GM13976 (cell line): ENCODE measurements around the gene C16orf87.

ENCODE experiments used
- DNase-seq: peaks from one replicate; pipeline ENCODE4 v3.0.0; 2012; ENCODE audit warnings: low spot score
- CTCF ChIP-seq: IDR thresholded peaks from 2 replicates; pipeline ENCODE4 v1.5.1; 2012; ENCODE audit warnings: borderline replicate concordance, mild to moderate bottlenecking; ENCODE audit not compliant: insufficient read depth; ENCODE audit errors: extremely low read depth, missing control alignments, control extremely low read depth
- in situ Hi-C: fragments of 300-500 bp; cut with MboI; formaldehyde crosslinking; loops from one replicate; pipeline ENCODE4 v1.12.0; 2022; ENCODE audit warnings: low sequenced_read_pairs, mixed read lengths, inconsistent platforms; ENCODE audit not compliant: unreplicated experiment

The C16orf87 gene

GRCh38 chr16:46844771-46845170 is 13.8 kb upstream of the C16orf87 start:
- in situ Hi-C loops: loop anchor here (5.0 kb wide), 1 partner anchor 73 kb away; no protein-coding TSS in a partner anchor
- no peak for DNase-seq
- TF ChIP-seq CTCF: no peak

GRCh38 chr16:46843898-46844642 is 13.1 kb upstream of the C16orf87 start:
- DNase-seq: no peak
- no peak for TF ChIP-seq CTCF
- in situ Hi-C loops: no loop called here

- TF ChIP-seq CTCF: no peak
- no peak for DNase-seq
- in situ Hi-C loops: no loop called here
Observed at GRCh38 chr16:46842192-46842895, 11.4 kb upstream of the C16orf87 start.

GRCh38 chr16:46839986-46840443 is 9.0 kb upstream of the C16orf87 start:
- in situ Hi-C loops: no loop called here
- TF ChIP-seq CTCF: no peak
- DNase-seq: no peak

- TF ChIP-seq CTCF: no peak
- in situ Hi-C loops: no loop called here
Observed at GRCh38 chr16:46836534-46837530, 5.9 kb upstream of the C16orf87 start.

GRCh38 chr16:46833460-46833800 is 2.5 kb upstream of the C16orf87 start:
- in situ Hi-C loops: no loop called here
- no peak for TF ChIP-seq CTCF
- no peak for DNase-seq

More at GRCh38 chr16:46836534-46837530, 5.9 kb upstream of the C16orf87 start:
- DNase-seq: no peak
